IMR-90 (cell line): ENCODE results near the gene VEZT.

Experiments used
- POLR2A ChIP-seq: IDR thresholded peaks from 2 replicates; pipeline ENCODE4 v1.6.1; 2012; ENCODE audit warnings: mild to moderate bottlenecking, low read depth, low read length
- RFX5 ChIP-seq: IDR thresholded peaks from 2 replicates; pipeline ENCODE4 v1.8.0; 2012; ENCODE audit warnings: low read depth, mild to moderate bottlenecking, low read length, moderate library complexity
- TF ChIP-seq, protein P1 (sequence below): conservative IDR thresholded peaks from 2 replicates; pipeline ENCODE4 v1.5.1; 2012; ENCODE audit warnings: mild to moderate bottlenecking, low read depth, low read length, improper control_type of control experiment
- TF ChIP-seq, protein P2 (sequence below): fragments of 150-350 bp; IDR thresholded peaks from 2 replicates; pipeline ENCODE4 v1.6.1; 2017; ENCODE audit warnings: mild to moderate bottlenecking, antibody characterized with exemption, low read length, low read depth

- no peak for TF ChIP-seq POLR2A
- TF ChIP-seq, protein P1, sequence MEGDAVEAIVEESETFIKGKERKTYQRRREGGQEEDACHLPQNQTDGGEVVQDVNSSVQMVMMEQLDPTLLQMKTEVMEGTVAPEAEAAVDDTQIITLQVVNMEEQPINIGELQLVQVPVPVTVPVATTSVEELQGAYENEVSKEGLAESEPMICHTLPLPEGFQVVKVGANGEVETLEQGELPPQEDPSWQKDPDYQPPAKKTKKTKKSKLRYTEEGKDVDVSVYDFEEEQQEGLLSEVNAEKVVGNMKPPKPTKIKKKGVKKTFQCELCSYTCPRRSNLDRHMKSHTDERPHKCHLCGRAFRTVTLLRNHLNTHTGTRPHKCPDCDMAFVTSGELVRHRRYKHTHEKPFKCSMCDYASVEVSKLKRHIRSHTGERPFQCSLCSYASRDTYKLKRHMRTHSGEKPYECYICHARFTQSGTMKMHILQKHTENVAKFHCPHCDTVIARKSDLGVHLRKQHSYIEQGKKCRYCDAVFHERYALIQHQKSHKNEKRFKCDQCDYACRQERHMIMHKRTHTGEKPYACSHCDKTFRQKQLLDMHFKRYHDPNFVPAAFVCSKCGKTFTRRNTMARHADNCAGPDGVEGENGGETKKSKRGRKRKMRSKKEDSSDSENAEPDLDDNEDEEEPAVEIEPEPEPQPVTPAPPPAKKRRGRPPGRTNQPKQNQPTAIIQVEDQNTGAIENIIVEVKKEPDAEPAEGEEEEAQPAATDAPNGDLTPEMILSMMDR: no peak
- TF ChIP-seq, protein P2, sequence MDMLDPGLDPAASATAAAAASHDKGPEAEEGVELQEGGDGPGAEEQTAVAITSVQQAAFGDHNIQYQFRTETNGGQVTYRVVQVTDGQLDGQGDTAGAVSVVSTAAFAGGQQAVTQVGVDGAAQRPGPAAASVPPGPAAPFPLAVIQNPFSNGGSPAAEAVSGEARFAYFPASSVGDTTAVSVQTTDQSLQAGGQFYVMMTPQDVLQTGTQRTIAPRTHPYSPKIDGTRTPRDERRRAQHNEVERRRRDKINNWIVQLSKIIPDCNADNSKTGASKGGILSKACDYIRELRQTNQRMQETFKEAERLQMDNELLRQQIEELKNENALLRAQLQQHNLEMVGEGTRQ: no peak
- no peak for TF ChIP-seq RFX5
Measured at GRCh38 chr12:95271465-95271864, 53.9 kb downstream of the VEZT start.
